Measurements from ENCODE around the gene PITX1. TPM values are rescaled to one million over a fixed set of nuclear protein-coding genes. Genes with fewer than 3 reads are reported as not detected.

The PITX1 gene
- total RNA-seq, 1 experiment from 2014 or later = not detected

GRCh38 chr5:135066781-135067180 is 32.8 kb upstream of the PITX1 start:
- DNase-seq = no peak
- Histone ChIP-seq H3K36me3 (replicated peaks; ENCODE audit: control insufficient read depth, insufficient read depth, low read length) (no peaks in the 10 kb centered on the region), H3K27me3 (ENCODE audit: control insufficient read depth, insufficient read depth, low read length) (peaks cover 2% of the 10 kb centered on the region; the same call in 1 of the 2 replicates), H3K4me3 (ENCODE audit: insufficient read depth, low read depth, low read length) (no peak overlapping the region)

- H3K27me3 ChIP-seq (ENCODE audit: control insufficient read depth, insufficient read depth, low read length) = peaks cover 2% of the 10 kb centered on the region; the same call in 1 of the 2 replicates
- H3K4me3 ChIP-seq (ENCODE audit: insufficient read depth, low read depth, low read length) = no peak overlapping the region
- H3K36me3 ChIP-seq (replicated peaks; ENCODE audit: control insufficient read depth, insufficient read depth, low read length) = no peaks in the 10 kb centered on the region
- peak; percentile 39 for DNase-seq
Measured at GRCh38 chr5:135065306-135066265, 31.6 kb upstream of the PITX1 start.

GRCh38 chr5:135064235-135064570 is 30.2 kb upstream of the PITX1 start:
- H3K27me3 ChIP-seq (ENCODE audit: control insufficient read depth, insufficient read depth, low read length) = no peaks in the 10 kb centered on the region; the same call in 1 of the 2 replicates
- H3K4me3 ChIP-seq (ENCODE audit: insufficient read depth, low read depth, low read length) = no peak overlapping the region
- DNase-seq = no peak
- H3K36me3 ChIP-seq (replicated peaks; ENCODE audit: control insufficient read depth, insufficient read depth, low read length) = no peaks in the 10 kb centered on the region

GRCh38 chr5:135063511-135064234 is 29.6 kb upstream of the PITX1 start:
- Histone ChIP-seq H3K36me3 (replicated peaks; ENCODE audit: control insufficient read depth, insufficient read depth, low read length) (no peaks in the 10 kb centered on the region), H3K4me3 (ENCODE audit: insufficient read depth, low read depth, low read length) (no peak overlapping the region), H3K27me3 (ENCODE audit: control insufficient read depth, insufficient read depth, low read length) (no peaks in the 10 kb centered on the region; the same call in 1 of the 2 replicates)
- no peak for DNase-seq

GRCh38 chr5:135063056-135063445 is 29.0 kb upstream of the PITX1 start:
- no peak for DNase-seq
- Histone ChIP-seq H3K4me3 (ENCODE audit: insufficient read depth, low read depth, low read length) (no peak overlapping the region), H3K36me3 (replicated peaks; ENCODE audit: control insufficient read depth, insufficient read depth, low read length) (no peaks in the 10 kb centered on the region), H3K27me3 (ENCODE audit: control insufficient read depth, insufficient read depth, low read length) (no peaks in the 10 kb centered on the region)

- Histone ChIP-seq H3K36me3 (replicated peaks; ENCODE audit: control insufficient read depth, insufficient read depth, low read length) (no peaks in the 10 kb centered on the region), H3K27me3 (ENCODE audit: control insufficient read depth, insufficient read depth, low read length) (no peaks in the 10 kb centered on the region), H3K4me3 (ENCODE audit: insufficient read depth, low read depth, low read length) (no peak overlapping the region)
- DNase-seq = peak; percentile 43
Measured at GRCh38 chr5:135062216-135063055, 28.4 kb upstream of the PITX1 start.

- H3K27me3 ChIP-seq (ENCODE audit: control insufficient read depth, insufficient read depth, low read length) = no peaks in the 10 kb centered on the region
- H3K4me3 ChIP-seq (ENCODE audit: insufficient read depth, low read depth, low read length) = no peak overlapping the region
- H3K36me3 ChIP-seq (replicated peaks; ENCODE audit: control insufficient read depth, insufficient read depth, low read length) = no peaks in the 10 kb centered on the region
- DNase-seq = no peak
Measured at GRCh38 chr5:135061001-135061400, 27.0 kb upstream of the PITX1 start.

- no peak for DNase-seq
- Histone ChIP-seq H3K27me3 (ENCODE audit: control insufficient read depth, insufficient read depth, low read length) (no peaks in the 10 kb centered on the region), H3K4me3 (ENCODE audit: insufficient read depth, low read depth, low read length) (no peak overlapping the region), H3K36me3 (replicated peaks; ENCODE audit: control insufficient read depth, insufficient read depth, low read length) (no peaks in the 10 kb centered on the region)
Measured at GRCh38 chr5:135060021-135060420, 26.0 kb upstream of the PITX1 start.

- no peaks in the 10 kb centered on the region for H3K27me3 ChIP-seq (ENCODE audit: control insufficient read depth, insufficient read depth, low read length)
- peak; percentile 45 for DNase-seq
- no peak overlapping the region for H3K4me3 ChIP-seq (ENCODE audit: insufficient read depth, low read depth, low read length)
- no peaks in the 10 kb centered on the region for H3K36me3 ChIP-seq (replicated peaks; ENCODE audit: control insufficient read depth, insufficient read depth, low read length)
Measured at GRCh38 chr5:135059000-135059923, 25.2 kb upstream of the PITX1 start.

- H3K4me3 ChIP-seq (ENCODE audit: insufficient read depth, low read depth, low read length) = no peak overlapping the region
- no peaks in the 10 kb centered on the region for H3K27me3 ChIP-seq (ENCODE audit: control insufficient read depth, insufficient read depth, low read length)
- no peaks in the 10 kb centered on the region for H3K36me3 ChIP-seq (replicated peaks; ENCODE audit: control insufficient read depth, insufficient read depth, low read length)
- no peak for DNase-seq
Measured at GRCh38 chr5:135058331-135058732, 24.3 kb upstream of the PITX1 start.

GRCh38 chr5:135057233-135057632 is 23.2 kb upstream of the PITX1 start:
- no peak for DNase-seq
- Histone ChIP-seq H3K36me3 (replicated peaks; ENCODE audit: control insufficient read depth, insufficient read depth, low read length) (no peaks in the 10 kb centered on the region), H3K4me3 (ENCODE audit: insufficient read depth, low read depth, low read length) (no peak overlapping the region), H3K27me3 (ENCODE audit: control insufficient read depth, insufficient read depth, low read length) (no peaks in the 10 kb centered on the region; the same call in 1 of the 2 replicates)

- DNase-seq = no peak
- no peaks in the 10 kb centered on the region for H3K36me3 ChIP-seq (replicated peaks; ENCODE audit: control insufficient read depth, insufficient read depth, low read length)
- no peak overlapping the region for H3K4me3 ChIP-seq (ENCODE audit: insufficient read depth, low read depth, low read length)
- peaks cover 5% of the 10 kb centered on the region; the same call in 1 of the 2 replicates for H3K27me3 ChIP-seq (ENCODE audit: control insufficient read depth, insufficient read depth, low read length)
Measured at GRCh38 chr5:135056316-135057030, 22.4 kb upstream of the PITX1 start.

GRCh38 chr5:135055396-135055795 is 21.4 kb upstream of the PITX1 start:
- Histone ChIP-seq H3K36me3 (replicated peaks; ENCODE audit: control insufficient read depth, insufficient read depth, low read length) (no peaks in the 10 kb centered on the region), H3K4me3 (ENCODE audit: insufficient read depth, low read depth, low read length) (no peak overlapping the region), H3K27me3 (ENCODE audit: control insufficient read depth, insufficient read depth, low read length) (peaks cover 16% of the 10 kb centered on the region; the same call in 1 of the 2 replicates)

More at GRCh38 chr5:135055396-135055795, 21.4 kb upstream of the PITX1 start:
- no peak for DNase-seq

Data from H7 (cell line).